ENCODE data around the gene UNG. TPM values are rescaled to one million over a fixed set of nuclear protein-coding genes. Genes with fewer than 3 reads are reported as not detected.

The UNG gene
- total RNA-seq, 1 experiment from 2014 or later: 99.0 TPM

- ChIA-PET CTCF (interaction anchor here (0.5 to 1.0 kb wide), 4 partner anchors 16 to 527 kb away, joined by 3 read pairs; no protein-coding TSS in a partner anchor), POLR2A (interaction anchor here (0.7 kb wide), 1 partner anchor 292 kb away, joined by 3 read pairs; no protein-coding TSS in a partner anchor), RAD21 (ENCODE audit: low non-redundant PET in 1 of 2, low total read pairs in 2 of 2, uncharacterized antibody in 2 of 2, unreplicated experiment in 2 of 2) (no interaction called here)
- DNase-seq (ENCODE audit: low read depth, low spot score) (peak; percentile 88), ATAC-seq (peak; percentile 71)
- peaks cover 33% of the 10 kb centered on the region for H3K79me2 ChIP-seq (ENCODE audit: insufficient read depth, low read length)
- H3K4me1 ChIP-seq (ENCODE audit: control insufficient read depth in 1 of 2, insufficient read depth in 2 of 2, low read length in 2 of 2): peaks cover 13 to 34% of the 10 kb centered on the region in 2 experiments; a peak in 3 of 4 replicates
- H3K9me2 ChIP-seq (ENCODE audit: insufficient read depth): no peaks in the 10 kb centered on the region
- no peaks in the 10 kb centered on the region for H3K27me3 ChIP-seq (ENCODE audit: insufficient read depth, low read length)
- intact Hi-C loops (cut with micrococcal nuclease): loop anchor here (2.0 to 10.0 kb wide), 6 partner anchors 138 to 530 kb away; partner anchors contain the start of gene ISCU
- TF ChIP-seq REST (IDR thresholded peaks at IDR 0.05; ENCODE audit: low read depth): no peak
- peak; percentile 83; the same call in 1 of the 2 replicates for TF ChIP-seq SIN3A (IDR thresholded peaks at IDR 0.05; ENCODE audit: low read depth)
- no peak for TF ChIP-seq ZNF274 (IDR thresholded peaks at IDR 0.05; ENCODE audit: low read depth, low read length)
- TF ChIP-seq POLR2AphosphoS5 (IDR thresholded peaks at IDR 0.05; ENCODE audit: low read depth, low read length): peak; percentile 96
- TF ChIP-seq RAD21 (IDR thresholded peaks at IDR 0.05; ENCODE audit: low read depth): peak; percentile 99
- peak; percentile 86 to 96 (median 89) for TF ChIP-seq CTCF (IDR thresholded peaks at IDR 0.05 in 2 of 3, conservative IDR thresholded peaks at IDR 0.05 in 1 of 3; ENCODE audit: borderline replicate concordance in 1 of 3, insufficient read depth in 1 of 3, low read depth in 2 of 3, low read length in 2 of 3)
- peak; percentile 97 for TF ChIP-seq POLR2A (IDR thresholded peaks at IDR 0.05; ENCODE audit: borderline replicate concordance, extremely low read depth, insufficient read depth, insufficient read length)
- TF ChIP-seq SP1 (IDR thresholded peaks at IDR 0.05; ENCODE audit: low read depth): peak; percentile 48; the same call in 1 of the 2 replicates
- peak; percentile 33 for TF ChIP-seq YY1 (IDR thresholded peaks at IDR 0.05; ENCODE audit: extremely low read depth, insufficient replicate concordance, low read depth, low read length)
- TF ChIP-seq TCF7L2 (IDR thresholded peaks at IDR 0.05; ENCODE audit: borderline replicate concordance, extremely low read depth, insufficient read depth, insufficient read length): peak; percentile 35
- TF ChIP-seq FOSL1 (IDR thresholded peaks at IDR 0.05; ENCODE audit: low read depth): no peak
- peak; percentile 99 for TF ChIP-seq CBX3 (IDR thresholded peaks at IDR 0.05; ENCODE audit: low read depth)
- TF ChIP-seq ELF1 (IDR thresholded peaks at IDR 0.05; ENCODE audit: borderline replicate concordance, low read depth): no peak
- TF ChIP-seq MAX (IDR thresholded peaks at IDR 0.05): peak; percentile 100
- peak; percentile 85 for TF ChIP-seq ZBTB33 (IDR thresholded peaks at IDR 0.05; ENCODE audit: extremely low read depth, insufficient replicate concordance, low read length)
- H3K36me3 ChIP-seq (ENCODE audit: control insufficient read depth in 1 of 2, insufficient read depth in 2 of 2, low read length in 2 of 2): peaks cover 4 to 18% of the 10 kb centered on the region in 2 experiments; a peak in 2 of 4 replicates
- H2AFZ ChIP-seq (ENCODE audit: low read depth, low read length, poor library complexity, severe bottlenecking): peak within 1 kb of the TSS; percentile 59
- H3K4me3 ChIP-seq (replicated peaks in 1 of 2; ENCODE audit: low read depth in 1 of 2, low read length in 2 of 2): peak within 1 kb of the TSS; percentile 57 to 66
- H3K4me2 ChIP-seq (ENCODE audit: low read length): peak within 1 kb of the TSS; percentile 91
- H3K9me3 ChIP-seq (ENCODE audit: control insufficient read depth in 1 of 2, insufficient read depth in 1 of 2, low read depth in 1 of 2, low read length in 2 of 2): no peaks in the 10 kb centered on the region
- H3K9ac ChIP-seq (ENCODE audit: low read length): peak within 1 kb of the TSS; percentile 83
- BruUV-seq (replicated peaks): TSS peak; percentile 87
- H4K20me1 ChIP-seq (ENCODE audit: insufficient read depth): no peaks in the 10 kb centered on the region
- peak within 1 kb of the TSS; percentile 40 for H3K27ac ChIP-seq (ENCODE audit: low read depth, low read length)
These were observed 4.1 kb upstream of the UNG start, which contains the start of gene ALKBH2 for GRCh38 chr12:109093022-109093918. Gene ALKBH2, minus strand, starts transcription at chr12:109093472. Its CDS starts 686 bp downstream, at chr12:109092786.

All from HCT116 (cell line).